Measurements from ENCODE around the gene CCDC6. TPM values are rescaled to one million over a fixed set of nuclear protein-coding genes. Genes with fewer than 3 reads are reported as not detected.

Gene CCDC6
- polyA plus RNA-seq, 2 of the 4 experiments (the other 2 are of a cell fraction) = 21.4 to 43.5 TPM

- Histone ChIP-seq H3K4me1 (no peaks in the 10 kb centered on the region), H3K27ac (no peak overlapping the region), H3K4me2 (no peak overlapping the region), H3K9me3 (no peaks in the 10 kb centered on the region), H3K4me3 (no peak overlapping the region)
- DNase-seq (ENCODE audit: low read depth in 1 of 2, low spot score in 1 of 2) = no peak
- ATAC-seq = no peak
- no peak for FAIRE-seq
- CTCF ChIA-PET = interaction anchor here (0.7 to 1.2 kb wide), 3 partner anchors 10 to 179 kb away, joined by 3 read pairs; no protein-coding TSS in a partner anchor
- POLR2A ChIA-PET = no interaction called here
- TF ChIP-seq BHLHE40 (IDR thresholded peaks at IDR 0.05; ENCODE audit: low read depth, low read length) = no peak
- TF ChIP-seq REST (IDR thresholded peaks at IDR 0.05) = no peak
- TF ChIP-seq EP300 (IDR thresholded peaks at IDR 0.05) = no peak
- TF ChIP-seq ELK1 (IDR thresholded peaks at IDR 0.05; ENCODE audit: low read depth, low read length) = no peak
- no peak for TF ChIP-seq RARB (CRISPR knock-in tag; IDR thresholded peaks at IDR 0.05)
- no peak for TF ChIP-seq ZFP36 (IDR thresholded peaks at IDR 0.05; ENCODE audit: borderline replicate concordance, partially characterized antibody)
- no peak for TF ChIP-seq CBX2 (IDR thresholded peaks at IDR 0.05; ENCODE audit: borderline replicate concordance, low read depth)
- TF ChIP-seq CBX8 (IDR thresholded peaks at IDR 0.05) = no peak
- TF ChIP-seq NFE2L2 (conservative IDR thresholded peaks at IDR 0.05; ENCODE audit: low read length) = no peak
- TF ChIP-seq RAD21 (conservative IDR thresholded peaks at IDR 0.05 in 1 of 2, IDR thresholded peaks at IDR 0.05 in 1 of 2) = no peak
- TF ChIP-seq TP53 (CRISPR knock-in tag; IDR thresholded peaks at IDR 0.05) = no peak
- no peak for TF ChIP-seq POLR2A (IDR thresholded peaks at IDR 0.05; ENCODE audit: low read length)
- no peak for TF ChIP-seq HOXA7 (CRISPR knock-in tag; IDR thresholded peaks at IDR 0.05)
- WGBS (ENCODE audit: missing lambda C conversion rate) = 91% methylated on average over 4 of the region's 4 CpGs
Observed at GRCh38 chr10:59804220-59804619, 102.1 kb downstream of the CCDC6 start.

- Histone ChIP-seq H3K4me1 (no peaks in the 10 kb centered on the region), H3K27ac (no peak overlapping the region), H3K9me3 (no peaks in the 10 kb centered on the region), H3K4me2 (no peak overlapping the region), H3K4me3 (no peak overlapping the region)
- CTCF ChIA-PET = interaction anchor here (1.2 kb wide), 1 partner anchor 9 kb away, joined by 3 read pairs; no protein-coding TSS in a partner anchor
- DNase-seq (ENCODE audit: low read depth in 1 of 2, low spot score in 1 of 2) (no peak), FAIRE-seq (no peak), ATAC-seq (no peak)
- TF ChIP-seq ZC3H11A (IDR thresholded peaks at IDR 0.05) (no peak), ATOH8 (CRISPR knock-in tag; IDR thresholded peaks at IDR 0.05; ENCODE audit: low read depth) (no peak), BHLHE40 (IDR thresholded peaks at IDR 0.05; ENCODE audit: low read depth, low read length) (no peak), E2F6 (IDR thresholded peaks at IDR 0.05; ENCODE audit: borderline replicate concordance, low read depth) (no peak), RNF2 (IDR thresholded peaks at IDR 0.05; ENCODE audit: borderline replicate concordance, low read depth) (no peak), MAFK (IDR thresholded peaks at IDR 0.05; ENCODE audit: partially characterized antibody) (no peak), TP53 (CRISPR knock-in tag; IDR thresholded peaks at IDR 0.05) (no peak), JUNB (IDR thresholded peaks at IDR 0.05) (no peak), CHD2 (IDR thresholded peaks at IDR 0.05; ENCODE audit: low read length, partially characterized antibody) (no peak), NPAS2 (CRISPR knock-in tag; IDR thresholded peaks at IDR 0.05; ENCODE audit: borderline replicate concordance) (no peak)
- POLR2A ChIA-PET = no interaction called here
- 100% methylated on average over 1 of the region's 1 CpG for WGBS (ENCODE audit: missing lambda C conversion rate)
Observed at GRCh38 chr10:59803714-59804113, 102.6 kb downstream of the CCDC6 start.

Data from A549 (cell line).